ENCODE data around the gene TCN2. TPM values are rescaled to one million over a fixed set of nuclear protein-coding genes. Genes with fewer than 3 reads are reported as not detected.
"Not testable (repeated sequence)": the region's sequence is repeated elsewhere in the genome, so short reads cannot be mapped to it uniquely, and the experiment has no call there.

The TCN2 gene
- total and polyA plus RNA-seq, 4 donors = 6.3 to 31.3 (median 24.6) TPM

DNA sequence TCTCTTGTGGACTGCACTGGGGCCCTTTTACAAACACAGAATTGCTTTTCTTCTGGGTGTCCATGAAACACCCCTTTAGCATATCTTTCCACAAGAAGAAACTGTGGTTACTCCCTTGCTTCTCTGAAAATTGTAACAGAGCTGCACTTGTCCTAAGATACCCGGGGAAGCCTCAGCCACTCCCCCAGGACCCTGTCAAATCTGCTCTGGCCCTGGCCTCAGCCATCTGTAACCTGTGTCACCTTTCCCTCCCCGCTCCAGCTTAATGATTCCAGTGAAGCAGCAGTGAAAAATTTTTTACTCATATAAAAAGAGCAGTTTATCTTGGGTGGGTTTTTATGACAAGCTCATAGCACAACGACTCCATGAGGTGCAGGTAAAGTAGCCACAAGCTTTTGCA, 64.1 kb downstream of the TCN2 start:
- H3K9me3 ChIP-seq (ENCODE audit: control insufficient read depth, low read length) = no peaks in the 10 kb centered on the region
- intact Hi-C loops (cut with DNase I) = no loop called here
- WGBS, 2 donors = 79 to 85% methylated on average over 3 of the region's 3 CpGs
- H3K4me1 ChIP-seq (ENCODE audit: control insufficient read depth in 1 of 2, insufficient read depth in 2 of 2, low read length in 2 of 2) = no peaks in the 10 kb centered on the region
- H3K27ac ChIP-seq (ENCODE audit: low read depth in 1 of 2, low read length in 2 of 2) = no peak overlapping the region
- no peak overlapping the region for H3K4me3 ChIP-seq (ENCODE audit: low read length in 2 of 2)
- no peak for DNase-seq
- no peak for ATAC-seq (ENCODE audit: low FRiP score)
- H3K27me3 ChIP-seq (ENCODE audit: control insufficient read depth in 1 of 2, insufficient read depth in 2 of 2, low read length in 1 of 2) = no peaks in the 10 kb centered on the region
- H3K36me3 ChIP-seq (ENCODE audit: control insufficient read depth in 1 of 2, insufficient read depth in 2 of 2, low read length in 1 of 2) = no peaks in the 10 kb centered on the region

DNA sequence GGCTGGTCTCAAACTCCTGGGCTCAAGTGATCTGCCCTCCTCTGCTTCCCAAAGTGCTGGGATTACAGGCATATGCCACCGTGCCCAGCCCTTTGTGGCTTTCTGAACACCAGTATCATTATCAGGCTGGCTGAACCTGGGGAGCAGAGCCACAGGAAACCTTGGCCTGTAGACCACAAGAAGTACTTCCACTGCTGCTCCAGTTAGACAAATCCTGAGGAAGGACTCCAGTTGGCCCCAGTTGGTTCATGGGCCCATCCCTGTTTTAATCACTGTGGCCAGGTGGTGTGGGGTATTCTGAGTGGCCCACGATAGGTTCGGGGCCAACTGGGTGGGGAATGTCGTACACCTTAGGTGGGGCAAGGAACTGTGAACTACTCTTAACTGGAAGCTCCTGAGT, 66.2 kb downstream of the TCN2 start:
- H3K27ac ChIP-seq (ENCODE audit: low read depth in 1 of 2, low read length in 2 of 2) = no peak overlapping the region
- no peaks in the 10 kb centered on the region for H3K36me3 ChIP-seq (ENCODE audit: control insufficient read depth in 1 of 2, insufficient read depth in 2 of 2, low read length in 1 of 2)
- 92 to 96% methylated on average over 4 of the region's 4 CpGs for WGBS, 2 donors
- DNase-seq (no peak), ATAC-seq (ENCODE audit: low FRiP score) (no peak)
- intact Hi-C loops (cut with DNase I) = no loop called here
- no peak overlapping the region for H3K4me3 ChIP-seq (ENCODE audit: low read length in 2 of 2)
- H3K9me3 ChIP-seq (ENCODE audit: control insufficient read depth, low read length) = no peaks in the 10 kb centered on the region
- H3K27me3 ChIP-seq (ENCODE audit: control insufficient read depth in 1 of 2, insufficient read depth in 2 of 2, low read length in 1 of 2) = no peaks in the 10 kb centered on the region
- no peaks in the 10 kb centered on the region for H3K4me1 ChIP-seq (ENCODE audit: control insufficient read depth in 1 of 2, insufficient read depth in 2 of 2, low read length in 2 of 2)

DNA sequence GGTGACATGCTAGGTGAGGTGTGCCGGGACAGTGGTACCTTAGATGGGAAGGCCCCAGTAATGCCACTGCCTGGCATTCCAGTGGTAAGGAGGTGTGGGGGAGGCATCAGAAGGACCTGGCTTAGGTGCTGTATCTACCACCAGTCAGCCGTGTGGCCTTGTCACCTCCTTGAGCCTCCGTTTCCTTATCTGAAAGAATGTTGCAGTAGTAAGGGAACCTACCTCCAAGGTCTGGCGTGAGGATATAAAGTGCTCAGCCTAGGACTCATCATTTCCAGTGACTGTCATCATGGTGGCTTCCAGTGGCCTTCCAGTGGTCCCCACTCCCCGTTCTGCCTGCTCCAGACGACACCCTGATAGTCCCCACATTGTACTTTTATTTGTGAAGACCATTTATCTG, 67.5 kb downstream of the TCN2 start:
- Histone ChIP-seq H3K36me3 (ENCODE audit: control insufficient read depth in 1 of 2, insufficient read depth in 2 of 2, low read length in 1 of 2) (no peaks in the 10 kb centered on the region), H3K4me1 (ENCODE audit: control insufficient read depth in 1 of 2, insufficient read depth in 2 of 2, low read length in 2 of 2) (no peaks in the 10 kb centered on the region), H3K9me3 (ENCODE audit: control insufficient read depth, low read length) (no peaks in the 10 kb centered on the region), H3K27me3 (ENCODE audit: control insufficient read depth in 1 of 2, insufficient read depth in 2 of 2, low read length in 1 of 2) (no peaks in the 10 kb centered on the region), H3K27ac (ENCODE audit: low read depth in 1 of 2, low read length in 2 of 2) (no peak overlapping the region), H3K4me3 (ENCODE audit: low read length in 2 of 2) (no peak overlapping the region)
- no peak for ATAC-seq (ENCODE audit: low FRiP score)
- 88 to 92% methylated on average over 6 of the region's 6 CpGs for WGBS, 2 donors
- intact Hi-C loops (cut with DNase I) = no loop called here
- DNase-seq = no peak

DNA sequence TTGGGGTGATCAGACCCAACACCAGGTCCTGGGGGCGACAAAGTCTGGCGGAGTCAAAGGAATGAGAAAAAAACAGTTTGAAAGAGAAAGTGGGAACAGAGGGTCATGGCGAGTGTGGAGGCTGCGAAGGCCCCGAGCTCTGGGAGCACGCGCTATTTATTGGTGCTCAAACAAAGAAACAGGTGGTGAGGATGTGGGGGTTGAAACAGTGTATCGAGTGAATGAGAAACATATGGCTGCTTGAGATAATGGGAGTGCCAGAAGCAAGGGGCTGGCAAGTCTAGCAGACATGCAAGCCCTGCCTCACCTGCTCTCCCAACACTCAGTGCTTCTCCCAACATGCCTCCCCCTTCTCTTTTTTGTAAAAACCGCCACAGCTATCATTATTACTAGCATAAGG, 68.5 kb downstream of the TCN2 start:
- ATAC-seq (ENCODE audit: low FRiP score) = no peak
- Histone ChIP-seq H3K9me3 (ENCODE audit: control insufficient read depth, low read length) (no peaks in the 10 kb centered on the region), H3K4me3 (ENCODE audit: low read length in 2 of 2) (no peak overlapping the region), H3K36me3 (ENCODE audit: control insufficient read depth in 1 of 2, insufficient read depth in 2 of 2, low read length in 1 of 2) (no peaks in the 10 kb centered on the region), H3K27me3 (ENCODE audit: control insufficient read depth in 1 of 2, insufficient read depth in 2 of 2, low read length in 1 of 2) (no peaks in the 10 kb centered on the region), H3K4me1 (ENCODE audit: control insufficient read depth in 1 of 2, insufficient read depth in 2 of 2, low read length in 2 of 2) (no peaks in the 10 kb centered on the region), H3K27ac (ENCODE audit: low read depth in 1 of 2, low read length in 2 of 2) (no peak overlapping the region)
- DNase-seq = no peak
- 77 to 81% methylated on average over 9 of the region's 9 CpGs for WGBS, 2 donors
- intact Hi-C loops (cut with DNase I) = no loop called here

DNA sequence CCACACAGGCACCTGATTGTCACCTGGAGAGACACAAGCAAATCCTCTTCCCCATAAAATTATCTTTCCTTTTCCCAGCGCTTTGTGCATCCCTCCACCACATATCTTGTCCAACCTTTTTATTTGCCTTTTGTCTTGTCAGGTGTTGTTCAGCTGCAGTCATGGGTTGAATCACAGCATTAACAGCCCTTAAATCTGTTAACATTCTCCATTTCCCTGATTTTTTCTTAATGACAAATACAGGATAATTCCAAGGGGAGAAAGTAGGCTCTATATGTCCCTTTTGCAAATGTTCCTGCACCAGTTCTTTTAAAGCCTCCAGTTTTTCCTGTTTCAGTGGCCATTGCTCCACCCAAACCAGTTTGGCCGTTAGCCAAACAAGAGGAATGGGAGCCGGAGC, 69.6 kb downstream of the TCN2 start:
- DNase-seq; H3K4me1 ChIP-seq (ENCODE audit: control insufficient read depth in 1 of 2, insufficient read depth in 2 of 2, low read length in 2 of 2); H3K27me3 ChIP-seq (ENCODE audit: control insufficient read depth in 1 of 2, insufficient read depth in 2 of 2, low read length in 1 of 2); H3K9me3 ChIP-seq (ENCODE audit: control insufficient read depth, low read length); H3K27ac ChIP-seq (ENCODE audit: low read depth in 1 of 2, low read length in 2 of 2); ATAC-seq (ENCODE audit: low FRiP score); H3K4me3 ChIP-seq (ENCODE audit: low read length in 2 of 2); intact Hi-C loops (cut with DNase I); H3K36me3 ChIP-seq (ENCODE audit: control insufficient read depth in 1 of 2, insufficient read depth in 2 of 2, low read length in 1 of 2): not testable (repeated sequence)
- 63 to 71% methylated on average over 3 of the region's 3 CpGs for WGBS, 2 donors

Other genes starting within 250 kb of the TCN2 start
- 10 to 100 TPM; 15.6 to 20.9 TPM for gene RNF215, start 219.8 kb upstream of the TCN2 start, total RNA-seq
- gene RNF215, start 219.8 kb upstream of the TCN2 start, polyA plus RNA-seq = 10 to 100 TPM in 1 of 2 donors, 1 to 10 TPM in 1; 4.5 to 22.6 TPM
- gene SEC14L2, start 210.2 kb upstream of the TCN2 start, total RNA-seq = 10 to 100 TPM; 11.8 to 14.7 TPM
- gene SEC14L2, start 210.2 kb upstream of the TCN2 start, polyA plus RNA-seq = 10 to 100 TPM; 12.6 to 13.3 TPM
- 1 to 10 TPM; 4.1 to 4.4 TPM for gene MTFP1, start 181.4 kb upstream of the TCN2 start, total RNA-seq
- gene MTFP1, start 181.4 kb upstream of the TCN2 start, polyA plus RNA-seq = 1 to 10 TPM; 4.0 to 6.8 TPM
- not detected for gene SEC14L3, start 135.2 kb upstream of the TCN2 start, total RNA-seq
- not detected for gene SEC14L3, start 135.2 kb upstream of the TCN2 start, polyA plus RNA-seq
- not detected for gene SEC14L4, start 101.5 kb upstream of the TCN2 start, total RNA-seq
- gene SEC14L4, start 101.5 kb upstream of the TCN2 start, polyA plus RNA-seq = not detected
- gene SEC14L6, start 60.4 kb upstream of the TCN2 start, total RNA-seq = 1 to 10 TPM in 1 of 2 donors, under 1 TPM in 1; 0.13 to 1.7 TPM
- gene SEC14L6, start 60.4 kb upstream of the TCN2 start, polyA plus RNA-seq = 1 to 10 TPM in 1 of 2 donors, under 1 TPM in 1; 0.75 to 2.2 TPM
- gene GAL3ST1, start 32.5 kb upstream of the TCN2 start, total RNA-seq = 1 to 10 TPM; 1.2 to 2.0 TPM
- 1 to 10 TPM; 3.2 to 9.3 TPM for gene GAL3ST1, start 32.5 kb upstream of the TCN2 start, polyA plus RNA-seq
- gene PES1, start 15.3 kb upstream of the TCN2 start, total RNA-seq = 10 to 100 TPM; 36.5 to 42.4 TPM
- 10 to 100 TPM; 31.7 to 52.3 TPM for gene PES1, start 15.3 kb upstream of the TCN2 start, polyA plus RNA-seq
- 1 to 10 TPM; 5.0 to 6.2 TPM for gene SLC35E4, start 28.6 kb downstream of the TCN2 start, total RNA-seq
- 1 to 10 TPM; 2.1 to 2.4 TPM for gene SLC35E4, start 28.6 kb downstream of the TCN2 start, polyA plus RNA-seq
- 10 to 100 TPM in 1 of 2 donors, 1 to 10 TPM in 1; 8.7 to 11.3 TPM for gene DUSP18, start 60.7 kb downstream of the TCN2 start, total RNA-seq
- gene DUSP18, start 60.7 kb downstream of the TCN2 start, polyA plus RNA-seq = 1 to 10 TPM; 1.6 to 4.2 TPM
- gene OSBP2, start 87.7 kb downstream of the TCN2 start, total RNA-seq = 1 to 10 TPM; 1.1 to 3.9 TPM
- gene OSBP2, start 87.7 kb downstream of the TCN2 start, polyA plus RNA-seq = under 1 TPM; 0.18 to 0.63 TPM